RWPE2 (cell line): ENCODE measurements around the gene ITPRID1.

Experiments
- ATAC-seq: fragments of 200-7000 bp; cut with Tn5 transposase; 3 replicates; pipeline ENCODE4 v1.9.1; 2021; ENCODE audit warnings: low read depth
- DNase-seq: peaks from one replicate; pipeline ENCODE4 v3.0.0-alpha.2; 2020; ENCODE audit warnings: low spot score
- H3K27ac ChIP-seq: fragments of 450-650 bp; 2 replicates; pipeline ENCODE4 v1.5.1; 2017; ENCODE audit warnings: mild to moderate bottlenecking; ENCODE audit not compliant: poor library complexity, severe bottlenecking
- H3K27me3 ChIP-seq: fragments of 250-450 bp; sonication (Bioruptor Pico); 2 replicates; pipeline ENCODE4 v1.5.1; 2021; ENCODE audit warnings: mild to moderate bottlenecking, moderate library complexity; ENCODE audit not compliant: insufficient read depth, poor library complexity, severe bottlenecking
- H3K36me3 ChIP-seq: fragments of 250-450 bp; sonication (Bioruptor Pico); 2 replicates; pipeline ENCODE4 v1.5.1; 2020; ENCODE audit warnings: low read depth, mild to moderate bottlenecking, moderate library complexity
- H3K4me1 ChIP-seq: fragments of 250-450 bp; sonication (Bioruptor Pico); 2 replicates; pipeline ENCODE4 v1.5.1; 2021; ENCODE audit warnings: mild to moderate bottlenecking, moderate library complexity; ENCODE audit not compliant: insufficient read depth, poor library complexity, severe bottlenecking
- H3K4me3 ChIP-seq: fragments of 250-450 bp; sonication (Bioruptor Pico); 2 replicates; pipeline ENCODE4 v1.5.1; 2021; ENCODE audit warnings: mild to moderate bottlenecking, moderate library complexity; ENCODE audit not compliant: severe bottlenecking
- H3K9me3 ChIP-seq: fragments of 250-450 bp; sonication (Bioruptor Pico); 2 replicates; pipeline ENCODE4 v1.5.1; 2021; ENCODE audit warnings: mild to moderate bottlenecking, moderate library complexity; ENCODE audit not compliant: severe bottlenecking
- CTCF ChIP-seq: fragments of 450-650 bp; IDR thresholded peaks from one replicate; pipeline ENCODE4 v1.5.1; 2017; ENCODE audit warnings: mild to moderate bottlenecking, moderate library complexity; ENCODE audit not compliant: poor library complexity, severe bottlenecking

Gene ITPRID1

DNA sequence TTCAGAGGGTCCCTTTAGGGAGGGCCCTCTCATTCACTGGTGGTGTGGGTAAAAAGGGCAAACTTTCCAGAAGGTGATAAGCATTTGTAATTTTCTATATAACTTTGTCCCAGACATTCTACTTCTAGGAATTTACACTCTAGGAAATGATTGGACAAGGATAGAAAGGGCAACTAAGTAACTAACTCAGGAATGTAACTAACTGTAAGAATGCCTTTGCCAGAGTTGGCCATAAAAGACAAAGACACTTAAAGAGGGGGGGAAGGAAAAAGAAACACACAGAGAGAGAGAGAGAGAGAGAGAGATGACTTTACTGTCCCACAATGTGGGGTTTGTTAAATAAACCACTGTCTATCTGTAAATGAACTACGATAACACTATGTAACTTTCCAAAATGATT lies 38.5 kb upstream of the ITPRID1 start:
- DNase-seq (no peak), ATAC-seq (no peak)
- no peaks in the 10 kb centered on the region for H3K36me3 ChIP-seq
- no peaks in the 10 kb centered on the region for H3K9me3 ChIP-seq
- no peak overlapping the region for H3K4me3 ChIP-seq
- H3K4me1 ChIP-seq: no peaks in the 10 kb centered on the region
- no peak for TF ChIP-seq CTCF
- no peaks in the 10 kb centered on the region for H3K27me3 ChIP-seq
- no peak overlapping the region for H3K27ac ChIP-seq

DNA sequence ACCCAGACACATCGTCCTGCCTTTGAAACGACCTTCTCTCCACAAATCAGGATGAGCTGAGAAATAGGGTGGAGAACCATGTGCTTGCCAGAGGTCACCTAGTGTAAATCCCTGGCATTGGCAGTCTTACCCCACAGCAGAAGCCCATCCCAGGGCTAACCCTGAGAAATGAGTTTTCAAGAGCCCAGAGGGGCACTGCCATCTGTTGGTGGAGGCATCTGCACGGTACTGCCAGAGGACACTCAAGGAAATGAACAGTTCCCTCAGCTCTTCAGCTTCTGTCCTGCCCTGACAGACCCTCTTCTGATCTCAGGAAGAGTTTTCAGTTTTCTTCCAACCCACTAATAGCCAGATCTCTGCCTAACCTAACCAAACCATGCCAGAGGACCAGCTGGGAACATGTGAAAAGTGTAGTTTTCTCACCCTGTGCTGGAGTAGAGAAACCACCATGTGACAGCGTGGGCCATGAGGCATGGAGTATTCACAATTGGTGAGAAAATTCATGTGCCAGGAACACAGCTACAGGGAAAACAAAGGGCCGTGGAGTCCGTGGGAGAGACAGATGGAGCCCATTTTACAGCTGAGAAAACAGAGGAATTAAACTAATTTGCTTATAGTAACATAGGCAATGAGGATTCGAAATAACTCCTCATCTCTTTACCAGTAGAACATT lies 37.7 kb upstream of the ITPRID1 start:
- DNase-seq (no peak), ATAC-seq (0 out of 3 replicates have a peak, but pooled peaks have one; percentile 35)
- Histone ChIP-seq H3K27ac (no peak overlapping the region), H3K36me3 (no peaks in the 10 kb centered on the region), H3K27me3 (no peaks in the 10 kb centered on the region), H3K9me3 (no peaks in the 10 kb centered on the region), H3K4me1 (no peaks in the 10 kb centered on the region), H3K4me3 (no peak overlapping the region)
- TF ChIP-seq CTCF: no peak

- no peaks in the 10 kb centered on the region for H3K9me3 ChIP-seq
- no peaks in the 10 kb centered on the region for H3K36me3 ChIP-seq
- ATAC-seq (no peak), DNase-seq (no peak)
- TF ChIP-seq CTCF: no peak
- H3K27ac ChIP-seq: no peak overlapping the region
- H3K27me3 ChIP-seq: no peaks in the 10 kb centered on the region
- no peaks in the 10 kb centered on the region for H3K4me1 ChIP-seq
- H3K4me3 ChIP-seq: no peak overlapping the region
Observed at GRCh38 chr7:31476941-31477677, 36.8 kb upstream of the ITPRID1 start.

DNA sequence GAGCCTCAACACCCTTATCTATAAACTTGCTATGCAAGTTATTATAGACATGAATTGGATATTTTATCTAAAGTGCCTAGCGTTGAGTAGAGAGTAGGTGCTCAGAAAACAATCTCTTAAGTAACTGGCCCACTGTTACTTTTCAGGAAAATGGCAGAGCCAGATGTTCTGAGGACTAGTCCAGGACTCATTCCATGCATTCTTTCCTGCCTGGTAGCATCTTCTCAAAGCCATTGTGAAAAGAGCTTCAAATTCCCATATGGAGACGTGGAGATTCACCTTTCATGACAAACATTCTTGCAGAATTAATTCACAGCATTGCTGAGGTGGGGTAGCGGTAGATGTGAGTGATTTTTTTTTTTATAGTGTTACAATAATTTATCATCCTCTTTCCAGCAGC lies 35.9 kb upstream of the ITPRID1 start:
- ATAC-seq (no peak), DNase-seq (no peak)
- no peaks in the 10 kb centered on the region for H3K36me3 ChIP-seq
- TF ChIP-seq CTCF: no peak
- H3K4me3 ChIP-seq: no peak overlapping the region
- H3K27ac ChIP-seq: no peak overlapping the region
- no peaks in the 10 kb centered on the region for H3K9me3 ChIP-seq
- no peaks in the 10 kb centered on the region for H3K4me1 ChIP-seq
- H3K27me3 ChIP-seq: no peaks in the 10 kb centered on the region

DNA sequence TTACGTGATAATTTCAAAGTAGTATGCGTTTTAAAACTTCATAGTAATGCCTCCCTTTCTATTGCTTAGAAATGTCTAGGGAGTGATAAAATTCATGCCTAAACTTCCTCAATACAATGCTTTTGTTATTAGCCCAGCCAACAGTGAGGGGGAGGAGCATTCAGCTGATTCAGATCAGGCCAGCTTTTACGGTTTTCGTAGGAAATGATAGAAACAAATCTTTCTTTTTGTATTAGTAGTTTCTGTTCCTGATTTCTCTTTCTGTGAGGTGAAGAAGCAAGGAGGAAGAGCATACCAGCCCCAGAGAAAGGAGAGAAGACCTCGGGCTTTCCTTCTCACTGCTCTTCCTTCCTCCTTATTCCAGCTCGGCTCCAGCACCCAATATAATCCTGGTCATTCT lies 35.2 kb upstream of the ITPRID1 start:
- no peak overlapping the region for H3K27ac ChIP-seq
- no peaks in the 10 kb centered on the region for H3K9me3 ChIP-seq
- H3K4me1 ChIP-seq: no peaks in the 10 kb centered on the region
- no peak for ATAC-seq
- no peaks in the 10 kb centered on the region for H3K27me3 ChIP-seq
- no peaks in the 10 kb centered on the region for H3K36me3 ChIP-seq
- no peak for TF ChIP-seq CTCF
- DNase-seq: no peak
- H3K4me3 ChIP-seq: no peak overlapping the region
